ENCODE results near the gene NMRK1. TPM values are rescaled to one million over a fixed set of nuclear protein-coding genes. Genes with fewer than 3 reads are reported as not detected.

The NMRK1 gene
- 6.7 and 8.0 TPM in 2 replicates for total RNA-seq (2014; rRNA removed; shearing (Covaris generic))
- 9.2 and 10.6 TPM in 2 replicates for polyA plus RNA-seq (2015; cell fraction: cytosol; rRNA removed)
- 14.2 and 23.7 TPM in 2 replicates for polyA plus RNA-seq (2015; cell fraction: nucleus; rRNA removed)

GRCh38 chr9:75087824-75088645 is at the start of gene NMRK1, which contains the start of gene OSTF1:
TSS of gene NMRK1 (minus strand) at chr9:75088155. CDS start at chr9:75083115, 5,040 bp downstream.
TSS of gene OSTF1 (plus strand) at chr9:75088514. CDS start at chr9:75088693, 179 bp downstream.
- DNase-seq (ENCODE audit: low read depth): peak; percentile 92

GRCh38 chr9:75134495-75134894 is 46.5 kb upstream of the NMRK1 start:
- no peak for DNase-seq (ENCODE audit: low read depth)

- DNase-seq (ENCODE audit: low read depth): no peak
These were observed 45.4 kb upstream of the NMRK1 start for GRCh38 chr9:75133396-75133795.

- DNase-seq (ENCODE audit: low read depth): no peak
These were observed 44.3 kb upstream of the NMRK1 start for GRCh38 chr9:75132244-75132643.

GRCh38 chr9:75131700-75132099 is 43.7 kb upstream of the NMRK1 start:
- DNase-seq (ENCODE audit: low read depth): no peak

- no peak for DNase-seq (ENCODE audit: low read depth)
These were observed 42.8 kb upstream of the NMRK1 start for GRCh38 chr9:75130621-75131230.

GRCh38 chr9:75130172-75130571 is 42.2 kb upstream of the NMRK1 start:
- DNase-seq (ENCODE audit: low read depth): no peak

GRCh38 chr9:75128535-75128934 is 40.6 kb upstream of the NMRK1 start:
- no peak for DNase-seq (ENCODE audit: low read depth)

- no peak for DNase-seq (ENCODE audit: low read depth)
These were observed 35.7 kb upstream of the NMRK1 start for GRCh38 chr9:75123696-75124095.

- no peak for DNase-seq (ENCODE audit: low read depth)
These were observed 34.1 kb upstream of the NMRK1 start for GRCh38 chr9:75121914-75122558.

- DNase-seq (ENCODE audit: low read depth): no peak
These were observed 32.7 kb upstream of the NMRK1 start for GRCh38 chr9:75120686-75121085.

- DNase-seq (ENCODE audit: low read depth): no peak
These were observed 29.6 kb upstream of the NMRK1 start for GRCh38 chr9:75117564-75117963.

GRCh38 chr9:75116306-75116705 is 28.4 kb upstream of the NMRK1 start:
- DNase-seq (ENCODE audit: low read depth): no peak

- DNase-seq (ENCODE audit: low read depth): no peak
These were observed 24.8 kb upstream of the NMRK1 start for GRCh38 chr9:75112789-75113188.

- peak; percentile 10 for DNase-seq (ENCODE audit: low read depth)
These were observed 23.2 kb upstream of the NMRK1 start for GRCh38 chr9:75111019-75111622.

- no peak for DNase-seq (ENCODE audit: low read depth)
These were observed 21.4 kb upstream of the NMRK1 start for GRCh38 chr9:75109210-75109839.

GRCh38 chr9:75108571-75108970 is 20.6 kb upstream of the NMRK1 start:
- DNase-seq (ENCODE audit: low read depth): no peak

- DNase-seq (ENCODE audit: low read depth): no peak
These were observed 18.9 kb upstream of the NMRK1 start for GRCh38 chr9:75106857-75107256.

- no peak for DNase-seq (ENCODE audit: low read depth)
These were observed 17.9 kb upstream of the NMRK1 start for GRCh38 chr9:75105841-75106240.

GRCh38 chr9:75105019-75105540 is 17.1 kb upstream of the NMRK1 start:
- no peak for DNase-seq (ENCODE audit: low read depth)

GRCh38 chr9:75104607-75105006 is 16.7 kb upstream of the NMRK1 start:
- DNase-seq (ENCODE audit: low read depth): no peak

Measured in HT1080 (cell line).